B cell (primary cell): ENCODE results near the gene MRPL55. TPM values are rescaled to one million over a fixed set of nuclear protein-coding genes. Genes with fewer than 3 reads are reported as not detected.
A peak's percentile ranks its signal among the peaks of the same experiment; 100 is the strongest.

ENCODE experiments used
- ATAC-seq: fragments of 200-7000 bp; cut with Tn5 transposase; one replicate; pipeline ENCODE4 v1.10.0; 2021; ENCODE audit warnings: low read depth, mild to moderate bottlenecking, moderate number of reproducible peaks, moderate library complexity
- CTCF ChIA-PET: fragments of 350-600 bp; sonication (Branson Sonifier 250); formaldehyde crosslinking; loops from one replicate; lab custom pipeline; 2021; ENCODE audit warnings: antibody characterized with exemption, inconsistent platforms; lab: Charles Lee
- POLR2A ChIA-PET: fragments of 350-600 bp; sonication (Branson Sonifier 250); formaldehyde crosslinking; loops from one replicate; lab custom pipeline; 2021; ENCODE audit warnings: antibody characterized with exemption; lab: Charles Lee
- DNase-seq: peaks from one replicate; pipeline ENCODE4 v3.0.0; 2013
- H2AFZ ChIP-seq: 2 replicates; pipeline ENCODE4 v1.6.1; 2012; ENCODE audit warnings: mild to moderate bottlenecking, low read depth, low read length; ENCODE audit not compliant: insufficient read depth, poor library complexity, severe bottlenecking
- H3K27ac ChIP-seq, 2 donors: 1 replicate in 1 of 2; 2 replicates in 1 of 2; pipeline ENCODE4 v1.5.1; 2012 to 2013; ENCODE audit warnings: low read length in 2 of 2, mild to moderate bottlenecking in 2 of 2, moderate library complexity in 1 of 2
- H3K27me3 ChIP-seq, 4 experiments: fragments of 200-600 bp in 1 of 4; sonication (generic) in 1 of 4; replicated peaks in 1 of 4; 1 replicate in 2 of 4; 2 replicates in 2 of 4; pipeline versions ENCODE4 v1.6.1 to v1.7.0; 2013 to 2016; ENCODE audit warnings: low read length in 3 of 4, mild to moderate bottlenecking in 2 of 4, mixed read lengths in 1 of 4, moderate library complexity in 1 of 4; ENCODE audit not compliant: insufficient read depth in 4 of 4, control insufficient read depth in 3 of 4; ENCODE audit errors: control extremely low read depth in 1 of 4
- H3K36me3 ChIP-seq, 2 experiments: replicated peaks in 1 of 2; 1 replicate in 1 of 2; 2 replicates in 1 of 2; pipeline versions ENCODE4 v1.6.1 to v1.7.1; 2013; ENCODE audit warnings: low read length in 1 of 2; ENCODE audit not compliant: insufficient read depth in 2 of 2, control insufficient read depth in 1 of 2; ENCODE audit errors: control extremely low read depth in 1 of 2, extremely low read depth in 1 of 2
- H3K4me1 ChIP-seq, 2 donors: fragments of 200-600 bp in 1 of 2; sonication (generic) in 1 of 2; 1 replicate in 1 of 2; 2 replicates in 1 of 2; pipeline versions ENCODE4 v1.5.1 to v1.6.1; 2013 to 2017; ENCODE audit warnings: low read length in 2 of 2; ENCODE audit not compliant: control insufficient read depth in 2 of 2, insufficient read depth in 2 of 2
- H3K4me2 ChIP-seq: replicated peaks from 2 replicates; pipeline ENCODE3; 2012; ENCODE audit warnings: mild to moderate bottlenecking, low read depth, low read length; ENCODE audit not compliant: poor library complexity, severe bottlenecking
- H3K4me3 ChIP-seq, 5 experiments: fragments of 200-600 bp in 1 of 5; sonication (generic) in 1 of 5; 1 replicate in 3 of 5; 2 replicates in 2 of 5; pipeline versions ENCODE4 v1.5.1 to v1.7.0; 2011 to 2016; ENCODE audit warnings: low read length in 4 of 5, mild to moderate bottlenecking in 4 of 5, low read depth in 2 of 5, control low read depth in 1 of 5, moderate library complexity in 1 of 5; ENCODE audit not compliant: insufficient read depth in 1 of 5; ENCODE audit errors: control extremely low read depth in 1 of 5, extremely low read depth in 1 of 5
- H3K79me2 ChIP-seq: fragments of 200-600 bp; sonication (generic); one replicate; pipeline ENCODE4 v1.6.0; 2016; ENCODE audit warnings: low read length; ENCODE audit not compliant: control insufficient read depth, insufficient read depth
- H3K9ac ChIP-seq: fragments of 200-600 bp; sonication (generic); 2 replicates; pipeline ENCODE4 v1.6.1; 2017; ENCODE audit warnings: mild to moderate bottlenecking, low read length, moderate library complexity
- H3K9me3 ChIP-seq, 3 donors: one replicate each; pipeline versions ENCODE4 v1.6.1 to v1.7.1; 2013; ENCODE audit warnings: low read length in 2 of 3; ENCODE audit not compliant: control insufficient read depth in 2 of 3, insufficient read depth in 1 of 3; ENCODE audit errors: control extremely low read depth in 1 of 3
- H4K20me1 ChIP-seq: 2 replicates; pipeline ENCODE4 v1.6.0; 2012; ENCODE audit warnings: mild to moderate bottlenecking, low read length; ENCODE audit not compliant: insufficient read depth, control insufficient read depth, poor library complexity, severe bottlenecking
- H3K27ac Mint-ChIP-seq: one replicate; pipeline ENCODE4 v1.8.0; 2021; ENCODE audit warnings: mixed read lengths
- H3K27me3 Mint-ChIP-seq: one replicate; pipeline ENCODE4 v1.8.0; 2021; ENCODE audit warnings: mixed read lengths
- H3K4me1 Mint-ChIP-seq: one replicate; pipeline ENCODE4 v1.8.0; 2021; ENCODE audit warnings: mixed read lengths
- H3K4me3 Mint-ChIP-seq: one replicate; pipeline ENCODE4 v1.8.0; 2021; ENCODE audit warnings: mixed read lengths
- H3K9me3 Mint-ChIP-seq: one replicate; pipeline ENCODE4 v1.8.0; 2022; ENCODE audit warnings: mixed read lengths; ENCODE audit not compliant: insufficient read depth
- EZH2 ChIP-seq: IDR thresholded peaks from 2 replicates; pipeline ENCODE4 v1.6.1; 2012; ENCODE audit warnings: borderline replicate concordance, low read depth, mild to moderate bottlenecking, moderate library complexity, low read length; ENCODE audit not compliant: insufficient read depth, poor library complexity, severe bottlenecking
- WGBS: methylation state at CpG from one replicate; pipeline ENCODE4 v1.1.5; 2013; ENCODE audit warnings: missing lambda C conversion rate; ENCODE audit not compliant: insufficient coverage; 5-methylcytosine and 5-hydroxymethylcytosine counted together
- intact Hi-C: fragments of 100-400 bp; cut with micrococcal nuclease; formaldehyde crosslinking; loops from one replicate; pipeline ENCODE4 v1.10.0; 2022
- polyA plus RNA-seq: library from polyadenylated mRNA; depleted of rRNA; stranded (reverse); fragments of >200 nt; gene quantifications from 2 replicates; pipeline ENCODE4 v1.2.3, GENCODE V29; 2012
- total RNA-seq, 2 donors: library from RNA; stranded (reverse); fragments of 120-200 nt in 1 of 2; gene quantifications; 1 replicate in 1 of 2; 2 replicates in 1 of 2; pipeline versions ENCODE4 v1.2.3 to v1.2.4, GENCODE V29; 2013 to 2022
- TF ChIP-seq, protein P1 (sequence below): fragments of 200-600 bp; IDR thresholded peaks from one replicate; pipeline ENCODE4 v1.8.0; 2022; ENCODE audit warnings: antibody characterized with exemption, mild to moderate bottlenecking

The MRPL55 gene
- total and polyA plus RNA-seq, 2 donors (not counting 1 experiment from before 2014, with no cell fraction given), result 38.9 to 297 TPM

DNA sequence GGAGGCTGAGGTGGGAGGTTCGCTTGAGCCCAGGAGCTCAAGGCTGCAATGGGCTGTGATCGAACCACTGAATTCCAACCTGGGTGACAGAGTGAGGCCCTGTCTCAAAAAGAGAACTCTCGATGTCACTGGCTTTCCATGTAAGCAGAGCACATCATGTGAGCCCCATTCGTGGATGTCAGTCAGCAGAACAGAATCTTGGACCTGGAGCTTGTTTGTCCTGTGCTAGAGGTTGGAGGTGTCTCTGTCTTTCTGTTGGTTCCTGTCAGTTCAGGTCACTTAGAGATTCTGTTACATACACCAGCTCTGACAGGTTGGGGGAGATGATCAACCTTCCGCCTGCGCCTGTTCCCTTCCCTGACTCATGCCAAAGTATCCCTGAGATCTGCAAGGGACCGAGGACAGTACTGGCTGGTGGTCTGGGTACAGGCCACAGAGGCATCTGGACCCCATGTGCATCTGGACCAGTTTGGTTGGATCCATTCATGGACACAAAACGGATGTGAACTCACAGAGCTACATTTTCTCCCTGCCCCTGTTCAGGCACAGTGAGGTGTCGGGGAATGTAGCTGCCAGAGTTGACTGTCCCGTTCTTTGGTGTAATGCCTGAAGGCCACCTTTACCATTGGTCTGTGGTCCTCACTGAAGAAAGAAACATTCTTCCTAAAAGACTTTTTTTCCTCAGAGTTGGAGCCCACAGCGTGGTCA lies 16.6 kb downstream of the MRPL55 start:
- intact Hi-C loops, result no loop called here
- Histone ChIP-seq H3K27ac (no peak overlapping the region), H2AFZ (no peak overlapping the region), H3K4me2 (no peak overlapping the region), H3K9me3 (peaks cover 0 to 30% (median 8%) of the 10 kb centered on the region in 3 donors), H4K20me1 (peaks cover 98% of the 10 kb centered on the region), H3K79me2 (peaks cover 98% of the 10 kb centered on the region), H3K36me3 (peaks cover 3 to 47% of the 10 kb centered on the region in 2 experiments), H3K27me3 (no peaks in the 10 kb centered on the region), H3K4me3 (no peak overlapping the region), H3K4me1 (peaks cover 43 to 46% of the 10 kb centered on the region in 2 donors), H3K9ac (no peak overlapping the region)
- Mint-ChIP-seq H3K9me3 (peaks cover 4% of the 10 kb centered on the region), H3K4me1 (peaks cover 61% of the 10 kb centered on the region), H3K4me3 (no peak overlapping the region), H3K27me3 (no peaks in the 10 kb centered on the region), H3K27ac (no peak overlapping the region)
- ChIA-PET CTCF (interaction anchor here (0.9 to 1.2 kb wide), 2 partner anchors 8 to 93 kb away, joined by 3 read pairs; no protein-coding TSS in a partner anchor), POLR2A (no interaction called here)
- no peak for TF ChIP-seq EZH2
- TF ChIP-seq, protein P1, sequence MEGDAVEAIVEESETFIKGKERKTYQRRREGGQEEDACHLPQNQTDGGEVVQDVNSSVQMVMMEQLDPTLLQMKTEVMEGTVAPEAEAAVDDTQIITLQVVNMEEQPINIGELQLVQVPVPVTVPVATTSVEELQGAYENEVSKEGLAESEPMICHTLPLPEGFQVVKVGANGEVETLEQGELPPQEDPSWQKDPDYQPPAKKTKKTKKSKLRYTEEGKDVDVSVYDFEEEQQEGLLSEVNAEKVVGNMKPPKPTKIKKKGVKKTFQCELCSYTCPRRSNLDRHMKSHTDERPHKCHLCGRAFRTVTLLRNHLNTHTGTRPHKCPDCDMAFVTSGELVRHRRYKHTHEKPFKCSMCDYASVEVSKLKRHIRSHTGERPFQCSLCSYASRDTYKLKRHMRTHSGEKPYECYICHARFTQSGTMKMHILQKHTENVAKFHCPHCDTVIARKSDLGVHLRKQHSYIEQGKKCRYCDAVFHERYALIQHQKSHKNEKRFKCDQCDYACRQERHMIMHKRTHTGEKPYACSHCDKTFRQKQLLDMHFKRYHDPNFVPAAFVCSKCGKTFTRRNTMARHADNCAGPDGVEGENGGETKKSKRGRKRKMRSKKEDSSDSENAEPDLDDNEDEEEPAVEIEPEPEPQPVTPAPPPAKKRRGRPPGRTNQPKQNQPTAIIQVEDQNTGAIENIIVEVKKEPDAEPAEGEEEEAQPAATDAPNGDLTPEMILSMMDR, result no peak
- no peak for DNase-seq
- WGBS, result 95% methylated on average over 11 of the region's 11 CpGs
- no peak for ATAC-seq

DNA sequence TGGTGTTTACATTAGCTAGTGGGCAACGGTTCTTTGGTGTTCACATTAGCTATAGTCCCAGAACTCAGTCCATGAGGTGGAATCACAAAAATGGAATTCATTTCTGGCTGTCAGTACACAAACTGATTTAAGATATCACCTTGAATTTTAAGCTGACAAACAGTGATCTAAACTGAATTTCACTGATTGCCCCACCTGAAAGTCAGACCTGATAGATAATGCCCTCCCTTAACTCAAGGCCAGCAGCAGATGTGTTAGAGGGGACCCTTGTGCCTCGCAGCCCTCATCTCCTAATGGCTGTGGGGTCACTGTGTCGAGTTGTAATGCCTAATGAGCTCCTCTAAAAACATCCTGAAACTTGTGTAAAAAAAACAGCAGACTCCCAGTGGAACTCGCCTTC lies 18.0 kb downstream of the MRPL55 start:
- Mint-ChIP-seq H3K4me1 (peaks cover 73% of the 10 kb centered on the region), H3K27ac (no peak overlapping the region), H3K9me3 (peaks cover 4% of the 10 kb centered on the region), H3K27me3 (no peaks in the 10 kb centered on the region), H3K4me3 (peak overlapping the region; percentile 39)
- Histone ChIP-seq H3K9me3 (peaks cover 0 to 25% (median 8%) of the 10 kb centered on the region in 3 donors), H3K4me2 (peak overlapping the region; percentile 49), H3K9ac (no peak overlapping the region), H4K20me1 (peaks cover 98% of the 10 kb centered on the region), H3K4me3 (no peak overlapping the region), H3K4me1 (peaks cover 55 to 60% of the 10 kb centered on the region in 2 donors), H3K27ac (peak overlapping the region in 1 of 2 donors; percentile 22), H3K79me2 (peaks cover 100% of the 10 kb centered on the region), H3K36me3 (peaks cover 2 to 33% of the 10 kb centered on the region in 2 experiments), H2AFZ (no peak overlapping the region), H3K27me3 (no peaks in the 10 kb centered on the region)
- 83% methylated on average over 4 of the region's 4 CpGs for WGBS
- ChIA-PET POLR2A (no interaction called here), CTCF (interaction anchor here (1.3 kb wide), 1 partner anchor 9 kb away, joined by 3 read pairs; no protein-coding TSS in a partner anchor)
- intact Hi-C loops, result no loop called here
- DNase-seq (no peak), ATAC-seq (no peak)
- TF ChIP-seq, protein P1, result no peak
- TF ChIP-seq EZH2, result no peak
